Osteoblast (primary cell): ENCODE results near the gene ZDHHC3. TPM values are rescaled to one million over a fixed set of nuclear protein-coding genes. Genes with fewer than 3 reads are reported as not detected.
"Not testable (repeated sequence)": the region's sequence is repeated elsewhere in the genome, so short reads cannot be mapped to it uniquely, and the experiment has no call there.

ENCODE experiments used
- DNase-seq: peaks from one replicate; pipeline ENCODE4 v3.0.0; 2011; ENCODE audit warnings: low spot score, mixed read lengths; ENCODE audit not compliant: insufficient read length; ENCODE audit errors: missing footprints
- H2AFZ ChIP-seq: 2 replicates; pipeline ENCODE4 v1.6.0; 2011; ENCODE audit warnings: mild to moderate bottlenecking, low read length
- H3K27ac ChIP-seq: 2 replicates; pipeline ENCODE4 v1.5.1; 2011; ENCODE audit warnings: mild to moderate bottlenecking, low read depth, low read length, moderate library complexity
- H3K27me3 ChIP-seq: 2 replicates; pipeline ENCODE4 v1.6.0; 2012; ENCODE audit warnings: mild to moderate bottlenecking, control low read depth, inconsistent platforms, low read length, moderate library complexity; ENCODE audit not compliant: insufficient read depth
- H3K36me3 ChIP-seq: 2 replicates; pipeline ENCODE4 v1.5.1; 2011; ENCODE audit warnings: mild to moderate bottlenecking, low read length, control low read depth, moderate library complexity; ENCODE audit not compliant: insufficient read depth
- H3K4me1 ChIP-seq: 2 replicates; pipeline ENCODE4 v1.5.1; 2011; ENCODE audit warnings: mild to moderate bottlenecking, low read length, control low read depth, moderate library complexity; ENCODE audit not compliant: insufficient read depth
- H3K4me2 ChIP-seq: 2 replicates; pipeline ENCODE4 v1.6.0; 2011; ENCODE audit warnings: mild to moderate bottlenecking, low read length; ENCODE audit not compliant: insufficient read depth
- H3K4me3 ChIP-seq: fragments of 200-600 bp; sonication (generic); 3 replicates; pipeline ENCODE4 v1.5.1; 2012; ENCODE audit warnings: mild to moderate bottlenecking, low read length, inconsistent platforms; ENCODE audit not compliant: insufficient read depth
- H3K79me2 ChIP-seq: 2 replicates; pipeline ENCODE4 v1.6.0; 2012; ENCODE audit warnings: mild to moderate bottlenecking, low read length, control low read depth, inconsistent platforms; ENCODE audit not compliant: insufficient read depth
- H3K9me3 ChIP-seq: 2 replicates; pipeline ENCODE4 v1.5.1; 2011; ENCODE audit warnings: low read depth, low read length, control low read depth
- H4K20me1 ChIP-seq: 2 replicates; pipeline ENCODE4 v1.6.0; 2012; ENCODE audit warnings: mild to moderate bottlenecking, low read length, control low read depth; ENCODE audit not compliant: insufficient read depth
- CTCF ChIP-seq: IDR thresholded peaks from 2 replicates; pipeline ENCODE4 v1.5.1; 2011; ENCODE audit warnings: mild to moderate bottlenecking, low read depth, low read length, moderate library complexity; ENCODE audit errors: extremely low read depth
- total RNA-seq: library from RNA; depleted of rRNA; stranded (reverse); fragments of >200 nt; gene quantifications from 2 replicates; pipeline ENCODE4 v1.2.3, GENCODE V29; 2012

The ZDHHC3 gene
- total RNA-seq, 1 donor: 61.2 TPM

- H3K27me3 ChIP-seq: no peaks in the 10 kb centered on the region
- no peak overlapping the region for H2AFZ ChIP-seq
- TF ChIP-seq CTCF: no peak
- peaks cover 29% of the 10 kb centered on the region for H3K79me2 ChIP-seq
- H3K4me1 ChIP-seq: no peaks in the 10 kb centered on the region
- DNase-seq: no peak
- no peak overlapping the region for H3K4me3 ChIP-seq
- H3K27ac ChIP-seq: no peak overlapping the region
- no peaks in the 10 kb centered on the region for H3K9me3 ChIP-seq
- no peaks in the 10 kb centered on the region for H3K36me3 ChIP-seq
- H3K4me2 ChIP-seq: no peak overlapping the region
- H4K20me1 ChIP-seq: peaks cover 35% of the 10 kb centered on the region
Observed at GRCh38 chr3:44952689-44953088, 23.3 kb downstream of the ZDHHC3 start.

GRCh38 chr3:44950275-44950734 is 25.7 kb downstream of the ZDHHC3 start:
- H3K4me1 ChIP-seq: no peaks in the 10 kb centered on the region
- H3K27ac ChIP-seq: no peak overlapping the region
- no peak for DNase-seq
- H3K4me2 ChIP-seq: no peak overlapping the region
- peaks cover 17% of the 10 kb centered on the region for H3K79me2 ChIP-seq
- no peak for TF ChIP-seq CTCF
- H3K9me3 ChIP-seq: no peaks in the 10 kb centered on the region
- no peaks in the 10 kb centered on the region for H3K36me3 ChIP-seq
- H3K4me3 ChIP-seq: no peak overlapping the region
- peaks cover 38% of the 10 kb centered on the region for H4K20me1 ChIP-seq
- H2AFZ ChIP-seq: no peak overlapping the region
- no peaks in the 10 kb centered on the region for H3K27me3 ChIP-seq

GRCh38 chr3:44949770-44950169 is 26.2 kb downstream of the ZDHHC3 start:
- not testable (repeated sequence) for H3K4me1 ChIP-seq, H3K27me3 ChIP-seq, H3K27ac ChIP-seq, H3K9me3 ChIP-seq, DNase-seq, H3K4me2 ChIP-seq, H3K4me3 ChIP-seq, H2AFZ ChIP-seq, H3K36me3 ChIP-seq
- H3K79me2 ChIP-seq: peaks cover 17% of the 10 kb centered on the region
- H4K20me1 ChIP-seq: peaks cover 35% of the 10 kb centered on the region

GRCh38 chr3:44948239-44948638 is 27.7 kb downstream of the ZDHHC3 start:
- no peak overlapping the region for H3K27ac ChIP-seq
- peaks cover 30% of the 10 kb centered on the region for H4K20me1 ChIP-seq
- peaks cover 7% of the 10 kb centered on the region for H3K79me2 ChIP-seq
- no peak for TF ChIP-seq CTCF
- no peaks in the 10 kb centered on the region for H3K4me1 ChIP-seq
- peaks cover 4% of the 10 kb centered on the region for H3K36me3 ChIP-seq
- no peaks in the 10 kb centered on the region for H3K27me3 ChIP-seq
- no peak for DNase-seq
- H3K4me2 ChIP-seq: no peak overlapping the region
- H3K4me3 ChIP-seq: no peak overlapping the region
- no peak overlapping the region for H2AFZ ChIP-seq
- H3K9me3 ChIP-seq: no peaks in the 10 kb centered on the region
